PFSK-1 (cell line): ENCODE results near the gene KRT5.

Experiments used
- POLR2AphosphoS5 ChIP-seq: IDR thresholded peaks from 2 replicates; pipeline ENCODE4 v1.6.1; 2012; ENCODE audit warnings: low read depth, mild to moderate bottlenecking, control low read depth, low read length, moderate library complexity
- TAF1 ChIP-seq: IDR thresholded peaks from 2 replicates; pipeline ENCODE4 v1.6.1; 2012; ENCODE audit warnings: low read length, control low read depth, borderline replicate concordance; ENCODE audit not compliant: insufficient read depth

DNA sequence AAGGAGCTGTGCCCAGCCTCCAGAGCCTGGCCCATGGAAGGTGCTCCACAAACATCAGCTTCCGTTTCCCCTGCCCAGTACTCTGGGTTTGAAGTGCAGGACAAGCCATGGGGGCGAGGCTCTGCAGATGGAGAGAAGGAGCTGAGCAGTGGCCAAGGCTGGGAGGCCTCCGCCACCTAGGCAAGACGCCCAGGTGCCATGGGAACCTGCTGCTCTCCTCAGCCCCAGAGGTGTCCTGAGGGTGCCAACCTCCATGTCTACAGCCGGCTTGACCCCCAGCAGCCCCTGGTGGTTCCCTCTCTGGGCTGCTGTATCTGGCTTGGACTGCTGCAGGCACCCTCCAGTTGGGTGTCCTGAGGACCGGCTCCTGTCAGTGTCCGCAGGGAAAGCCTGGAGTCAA lies 20.3 kb upstream of the KRT5 start:
- no peak for TF ChIP-seq POLR2AphosphoS5
- no peak for TF ChIP-seq TAF1
